Measurements from ENCODE around the gene CDK18. TPM values are rescaled to one million over a fixed set of nuclear protein-coding genes. Genes with fewer than 3 reads are reported as not detected.
A peak's percentile ranks its signal among the peaks of the same experiment; 100 is the strongest.

Gene CDK18
- total RNA-seq, 6 donors from 2014 or later = 16.7 to 130 (median 30.4) TPM

DNA sequence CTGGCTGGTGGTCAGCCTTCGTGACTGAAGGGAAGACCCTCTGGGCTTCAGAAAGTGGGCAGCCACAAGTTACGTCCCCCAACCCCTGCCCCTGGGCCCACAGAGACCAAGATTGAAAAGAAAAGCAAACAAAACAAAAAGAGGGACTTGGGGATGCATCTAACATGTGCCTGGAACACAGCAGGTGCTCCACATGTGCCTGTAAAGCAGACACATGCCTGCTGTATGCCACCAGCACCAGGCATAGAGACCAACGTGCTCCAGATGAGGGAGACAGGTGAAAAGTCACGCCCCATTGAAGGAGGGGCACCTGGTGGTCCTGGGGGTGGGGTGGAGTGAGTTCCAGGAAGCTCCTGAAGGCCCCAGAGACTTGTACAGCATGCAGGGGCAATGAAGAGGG is 11.9 kb downstream of the CDK18 start:
- H3K27me3 ChIP-seq = no peaks in the 10 kb centered on the region
- H3K4me3 ChIP-seq = no peak overlapping the region
- WGBS, 2 donors = 79 to 86% methylated on average over 4 of the region's 4 CpGs
- DNase-seq (no peak), ATAC-seq (ENCODE audit: low FRiP score in 2 of 2) (no peak)
- H3K27ac ChIP-seq = peak overlapping the region in 3 of 4 donors; percentile 22 to 58 (median 30)
- H3K4me1 ChIP-seq = peaks cover 12 to 33% (median 31%) of the 10 kb centered on the region in 4 donors
- no peaks in the 10 kb centered on the region for H3K9me3 ChIP-seq
- TF ChIP-seq POLR2A (IDR thresholded peaks at IDR 0.05) (no peak), EP300 (IDR thresholded peaks at IDR 0.05) (no peak), POLR2AphosphoS5 (IDR thresholded peaks at IDR 0.05) (no peak)
- TF ChIP-seq, protein P1, sequence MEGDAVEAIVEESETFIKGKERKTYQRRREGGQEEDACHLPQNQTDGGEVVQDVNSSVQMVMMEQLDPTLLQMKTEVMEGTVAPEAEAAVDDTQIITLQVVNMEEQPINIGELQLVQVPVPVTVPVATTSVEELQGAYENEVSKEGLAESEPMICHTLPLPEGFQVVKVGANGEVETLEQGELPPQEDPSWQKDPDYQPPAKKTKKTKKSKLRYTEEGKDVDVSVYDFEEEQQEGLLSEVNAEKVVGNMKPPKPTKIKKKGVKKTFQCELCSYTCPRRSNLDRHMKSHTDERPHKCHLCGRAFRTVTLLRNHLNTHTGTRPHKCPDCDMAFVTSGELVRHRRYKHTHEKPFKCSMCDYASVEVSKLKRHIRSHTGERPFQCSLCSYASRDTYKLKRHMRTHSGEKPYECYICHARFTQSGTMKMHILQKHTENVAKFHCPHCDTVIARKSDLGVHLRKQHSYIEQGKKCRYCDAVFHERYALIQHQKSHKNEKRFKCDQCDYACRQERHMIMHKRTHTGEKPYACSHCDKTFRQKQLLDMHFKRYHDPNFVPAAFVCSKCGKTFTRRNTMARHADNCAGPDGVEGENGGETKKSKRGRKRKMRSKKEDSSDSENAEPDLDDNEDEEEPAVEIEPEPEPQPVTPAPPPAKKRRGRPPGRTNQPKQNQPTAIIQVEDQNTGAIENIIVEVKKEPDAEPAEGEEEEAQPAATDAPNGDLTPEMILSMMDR (IDR thresholded peaks at IDR 0.05) = no peak
- H3K36me3 ChIP-seq = no peaks in the 10 kb centered on the region

DNA sequence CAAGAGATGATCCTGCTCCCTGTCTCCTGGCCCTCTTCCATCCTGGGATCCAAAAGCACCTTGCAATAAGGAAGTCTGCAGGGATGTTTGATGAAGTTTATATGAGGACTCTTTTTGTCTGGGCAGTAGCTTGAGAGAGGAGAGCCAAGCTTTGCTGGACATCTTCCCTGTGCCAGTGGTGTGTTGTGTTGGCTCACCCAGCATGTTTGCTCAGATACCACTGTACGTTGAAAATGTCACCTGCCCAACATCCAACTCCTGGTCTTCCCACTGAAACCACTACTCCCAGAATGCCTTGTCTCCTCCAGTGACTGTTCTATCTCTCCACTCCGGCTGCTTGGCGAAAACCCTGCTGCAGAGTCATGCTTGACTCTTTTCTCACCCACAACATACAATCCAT is 12.8 kb downstream of the CDK18 start:
- TF ChIP-seq POLR2A (IDR thresholded peaks at IDR 0.05) (no peak), POLR2AphosphoS5 (IDR thresholded peaks at IDR 0.05) (no peak), EP300 (IDR thresholded peaks at IDR 0.05) (no peak)
- TF ChIP-seq, protein P1 (IDR thresholded peaks at IDR 0.05) = no peak
- Histone ChIP-seq H3K4me1 (peaks cover 12 to 28% (median 27%) of the 10 kb centered on the region in 4 donors), H3K9me3 (no peaks in the 10 kb centered on the region), H3K36me3 (no peaks in the 10 kb centered on the region), H3K27ac (peak overlapping the region in 2 of 4 donors; percentile 22 to 58), H3K4me3 (no peak overlapping the region), H3K27me3 (no peaks in the 10 kb centered on the region)
- whole genome bisulfite sequencing, 2 donors = 73 to 91% methylated on average over 3 of the region's 3 CpGs
- DNase-seq (no peak), ATAC-seq (ENCODE audit: low FRiP score in 2 of 2) (no peak)

DNA sequence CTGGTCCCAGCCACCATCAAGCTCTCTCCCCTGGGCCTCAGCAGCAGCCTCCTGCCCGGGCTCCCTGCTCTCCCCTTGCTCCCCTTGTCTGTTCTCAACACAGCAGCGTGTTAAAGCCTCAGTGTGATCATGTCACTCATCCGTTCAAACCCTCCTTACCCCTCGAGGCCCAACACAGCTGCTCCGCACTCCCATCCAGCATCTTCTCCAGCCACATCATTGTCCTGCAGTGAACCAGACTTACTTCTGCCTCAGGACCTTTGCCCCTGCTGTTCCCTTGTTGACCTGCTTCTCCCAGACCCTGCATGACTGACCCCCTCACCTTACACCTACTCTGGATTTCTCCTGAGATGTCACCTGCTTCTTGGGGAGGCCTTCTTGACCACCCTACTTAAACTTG is 13.3 kb downstream of the CDK18 start:
- H3K4me1 ChIP-seq = peaks cover 12 to 24% (median 22%) of the 10 kb centered on the region in 4 donors
- H3K36me3 ChIP-seq = no peaks in the 10 kb centered on the region
- no peak overlapping the region for H3K4me3 ChIP-seq
- no peak for ATAC-seq (ENCODE audit: low FRiP score in 2 of 2)
- no peak for TF ChIP-seq EP300 (IDR thresholded peaks at IDR 0.05)
- TF ChIP-seq POLR2AphosphoS5 (IDR thresholded peaks at IDR 0.05) = no peak
- TF ChIP-seq, protein P1 (IDR thresholded peaks at IDR 0.05) = no peak
- TF ChIP-seq POLR2A (IDR thresholded peaks at IDR 0.05) = no peak
- DNase-seq = no peak
- no peaks in the 10 kb centered on the region for H3K27me3 ChIP-seq
- H3K9me3 ChIP-seq = no peaks in the 10 kb centered on the region
- WGBS, 2 donors = 84 to 91% methylated on average over 5 of the region's 5 CpGs
- H3K27ac ChIP-seq = peak overlapping the region in 1 of 4 donors; percentile 22

DNA sequence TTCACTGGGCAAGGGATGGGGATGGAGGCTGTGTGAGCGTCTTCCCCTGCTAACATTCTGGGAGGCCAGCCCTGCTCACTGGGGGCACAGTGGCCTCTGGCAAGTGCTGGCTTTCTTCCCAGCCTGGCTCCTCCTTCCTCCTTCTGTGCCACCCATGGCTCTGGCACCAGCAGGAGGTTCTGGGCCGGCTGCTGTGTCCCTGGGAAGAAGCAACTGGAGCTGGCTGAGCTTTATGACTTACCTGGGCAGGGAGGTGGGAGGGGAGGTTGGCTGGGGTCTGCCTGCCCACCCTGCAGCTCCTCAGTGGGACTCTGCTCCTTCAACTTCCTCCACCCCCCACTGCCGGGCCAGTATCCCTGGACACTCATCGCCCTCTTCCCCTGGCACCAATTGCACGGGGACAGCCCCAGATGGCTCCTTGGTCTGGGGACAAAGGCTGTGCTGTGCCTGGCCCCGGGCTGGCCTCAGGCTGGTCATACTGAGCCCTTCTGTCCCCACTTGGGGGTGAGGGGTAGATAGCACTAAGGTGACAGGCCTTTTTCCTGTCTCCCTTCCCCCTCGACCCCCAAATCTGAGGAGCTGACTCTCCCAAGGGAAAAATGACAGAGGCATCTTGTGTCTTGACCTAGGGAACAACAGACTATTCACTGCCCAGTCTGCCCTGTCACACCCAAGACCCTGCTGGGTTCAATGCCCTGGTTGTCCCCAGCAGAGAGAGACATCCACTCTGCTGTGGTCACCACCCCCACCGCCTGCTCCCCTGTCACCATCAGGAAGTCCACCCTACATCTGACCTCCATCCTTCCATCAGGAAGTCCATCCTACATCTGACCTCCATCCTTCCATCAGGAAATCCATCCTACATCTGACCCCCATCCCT is 14.4 kb downstream of the CDK18 start:
- ATAC-seq (ENCODE audit: low FRiP score in 2 of 2) = no peak
- H3K27ac ChIP-seq = peak overlapping the region in 2 of 4 donors; percentile 11 to 43
- 75 to 81% methylated on average over 6 to 8 of the region's 8 CpGs for WGBS, 2 donors

More for the DNA sequence above, 14.4 kb downstream of the CDK18 start:
- TF ChIP-seq, protein P1 (IDR thresholded peaks at IDR 0.05) = no peak
- TF ChIP-seq POLR2A (IDR thresholded peaks at IDR 0.05) = no peak
- TF ChIP-seq POLR2AphosphoS5 (IDR thresholded peaks at IDR 0.05) = no peak
- TF ChIP-seq EP300 (IDR thresholded peaks at IDR 0.05) = no peak
- no peaks in the 10 kb centered on the region for H3K9me3 ChIP-seq
- H3K27me3 ChIP-seq = no peaks in the 10 kb centered on the region
- peaks cover 0 to 4% (median 0%) of the 10 kb centered on the region in 4 donors for H3K36me3 ChIP-seq
- peaks cover 6 to 19% (median 16%) of the 10 kb centered on the region in 4 donors for H3K4me1 ChIP-seq
- no peak for DNase-seq
- H3K4me3 ChIP-seq = no peak overlapping the region

All from upper lobe of left lung (tissue), 6 donors.